Measurements from ENCODE around the gene C9orf153.
"Not testable (repeated sequence)": the region's sequence is repeated elsewhere in the genome, so short reads cannot be mapped to it uniquely, and the experiment has no call there.

The C9orf153 gene

GRCh38 chr9:86259557-86259956 is at the start of gene C9orf153:
TSS of gene C9orf153 (minus strand) at chr9:86259657. CDS start at chr9:86229603, 30,054 bp downstream.
- no peak for DNase-seq

DNA sequence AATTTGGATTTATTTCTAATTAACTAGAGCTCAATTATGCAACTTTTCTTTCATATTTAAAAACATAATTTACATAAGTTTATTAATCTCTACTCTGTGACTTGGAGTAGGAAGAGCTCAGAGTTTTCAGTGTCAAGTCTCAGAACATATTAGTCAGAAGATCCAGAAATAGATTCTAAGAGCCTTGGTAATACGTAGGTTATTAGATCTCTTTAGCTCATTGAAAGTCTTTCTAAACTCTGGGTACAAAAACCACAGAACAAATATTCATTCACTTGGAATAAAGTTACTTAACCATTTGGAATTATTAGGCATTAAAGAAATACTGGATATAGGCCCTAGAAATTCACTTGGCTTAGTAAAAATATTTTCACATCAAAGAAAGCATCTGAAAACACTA is 49.2 kb upstream of the C9orf153 start:
- DNase-seq: no peak

DNA sequence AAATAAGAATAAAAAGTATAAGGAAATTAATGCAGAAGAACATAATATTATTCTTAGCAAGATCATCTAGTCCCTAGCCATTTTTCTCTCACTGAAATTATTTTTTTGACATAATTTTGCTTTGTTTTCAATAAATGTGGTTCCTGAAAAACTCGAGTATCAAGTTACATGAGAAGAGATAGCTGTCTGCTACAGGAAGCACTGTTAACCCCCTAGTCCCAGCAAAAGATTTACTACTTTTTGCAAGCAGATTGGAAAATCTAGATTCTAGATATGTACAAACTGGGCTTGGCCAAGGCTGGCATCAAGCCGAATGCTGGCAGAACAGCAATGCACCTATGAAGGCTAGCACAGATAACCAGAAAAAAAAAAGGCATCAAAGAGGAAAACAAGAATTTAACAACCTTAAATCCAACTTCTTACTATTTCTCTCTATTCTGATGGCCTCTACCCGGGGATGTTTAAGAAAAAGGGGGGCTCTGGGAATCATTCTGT is 44.8 kb upstream of the C9orf153 start:
- no peak for DNase-seq

DNA sequence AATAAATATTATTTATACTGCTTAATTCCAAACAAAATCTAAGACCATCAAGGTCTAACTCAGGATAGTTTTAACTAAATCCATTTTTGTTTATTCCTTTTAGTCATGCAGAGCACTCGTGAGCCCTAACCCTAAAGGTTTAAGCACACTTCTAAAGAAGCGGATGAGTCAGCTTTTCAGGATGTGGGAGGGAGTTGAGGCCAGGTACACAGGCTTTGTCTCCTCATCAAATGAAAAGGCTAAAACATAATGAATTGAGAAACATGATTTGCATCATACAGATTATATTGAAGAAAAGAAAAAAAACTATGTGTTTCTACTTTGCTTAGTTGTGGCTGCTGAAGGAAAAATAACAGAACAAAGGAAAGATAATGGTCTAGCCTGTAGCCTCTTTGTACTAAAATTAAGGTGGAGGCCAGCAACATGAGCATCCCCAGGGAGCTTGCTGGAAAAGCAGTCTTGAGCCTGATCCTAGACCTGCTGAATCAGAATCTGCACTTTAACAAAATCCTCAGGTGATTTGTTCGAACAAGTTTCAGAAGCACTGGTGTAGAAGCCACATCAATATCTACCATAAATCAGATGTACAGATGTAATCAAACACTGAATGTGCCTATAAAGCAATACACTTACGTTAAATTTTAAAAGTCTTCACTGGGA is 44.0 kb upstream of the C9orf153 start:
- DNase-seq: peak in 1 of 4 experiments; percentile 5

DNA sequence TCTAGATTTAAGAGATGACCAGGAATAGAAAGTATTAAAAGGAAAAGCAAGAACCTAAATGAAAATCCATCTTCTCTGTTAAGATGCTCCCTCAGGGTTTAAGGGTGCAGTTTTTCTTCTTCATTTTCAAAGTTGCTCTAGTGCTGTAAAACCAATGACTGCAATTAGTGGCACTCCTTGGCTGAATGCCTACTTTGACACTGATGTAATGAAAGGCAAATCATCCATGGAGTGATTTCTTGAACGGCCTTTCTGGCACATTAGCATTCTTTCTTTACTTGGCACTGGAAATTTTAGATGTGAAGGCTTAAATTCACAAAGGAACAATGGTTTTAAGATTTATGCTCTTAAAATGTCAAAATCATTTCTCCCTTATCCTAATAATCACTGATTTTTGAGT is 42.2 kb upstream of the C9orf153 start:
- DNase-seq: no peak

DNA sequence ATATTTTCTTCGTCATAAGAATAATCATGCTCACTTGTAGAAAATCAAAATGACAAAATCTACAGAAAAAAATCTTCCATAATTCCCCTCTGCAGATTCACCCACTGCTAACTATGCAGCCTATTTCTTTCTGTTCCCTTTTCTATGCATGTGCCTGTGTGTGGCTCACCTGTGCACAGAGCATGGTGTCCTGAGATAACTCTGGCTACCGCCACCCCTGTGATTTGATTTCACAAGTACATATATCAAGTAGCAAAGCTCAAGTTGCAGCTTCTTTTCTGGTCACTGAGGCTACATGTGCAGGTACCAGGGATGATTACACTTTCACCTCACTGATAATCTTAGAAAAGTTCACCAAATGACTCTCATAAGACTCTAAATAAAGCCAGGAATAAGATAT is 41.2 kb upstream of the C9orf153 start:
- no peak for DNase-seq

DNA sequence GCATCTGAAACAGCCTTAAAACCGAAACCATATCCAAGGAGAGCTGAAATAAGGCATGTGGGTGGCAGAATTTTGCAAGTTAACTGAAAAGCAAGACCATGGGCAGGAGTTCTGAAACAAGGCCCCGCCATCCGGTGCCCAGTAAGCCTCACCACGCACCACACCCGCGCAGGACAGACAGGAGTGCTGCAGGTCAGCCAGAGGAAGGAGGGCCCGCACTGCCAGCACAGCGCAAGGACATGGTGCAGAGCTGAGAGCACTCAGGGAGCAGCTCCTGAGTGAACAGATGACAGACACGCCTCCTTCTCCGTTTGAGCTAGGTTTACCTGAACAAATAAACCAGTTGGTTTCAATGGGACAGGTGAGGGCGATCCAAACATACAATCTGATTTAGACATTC is 39.4 kb upstream of the C9orf153 start:
- no peak for DNase-seq

- not testable (repeated sequence) for DNase-seq
These were observed 30.9 kb upstream of the C9orf153 start for GRCh38 chr9:86290341-86290740.

DNA sequence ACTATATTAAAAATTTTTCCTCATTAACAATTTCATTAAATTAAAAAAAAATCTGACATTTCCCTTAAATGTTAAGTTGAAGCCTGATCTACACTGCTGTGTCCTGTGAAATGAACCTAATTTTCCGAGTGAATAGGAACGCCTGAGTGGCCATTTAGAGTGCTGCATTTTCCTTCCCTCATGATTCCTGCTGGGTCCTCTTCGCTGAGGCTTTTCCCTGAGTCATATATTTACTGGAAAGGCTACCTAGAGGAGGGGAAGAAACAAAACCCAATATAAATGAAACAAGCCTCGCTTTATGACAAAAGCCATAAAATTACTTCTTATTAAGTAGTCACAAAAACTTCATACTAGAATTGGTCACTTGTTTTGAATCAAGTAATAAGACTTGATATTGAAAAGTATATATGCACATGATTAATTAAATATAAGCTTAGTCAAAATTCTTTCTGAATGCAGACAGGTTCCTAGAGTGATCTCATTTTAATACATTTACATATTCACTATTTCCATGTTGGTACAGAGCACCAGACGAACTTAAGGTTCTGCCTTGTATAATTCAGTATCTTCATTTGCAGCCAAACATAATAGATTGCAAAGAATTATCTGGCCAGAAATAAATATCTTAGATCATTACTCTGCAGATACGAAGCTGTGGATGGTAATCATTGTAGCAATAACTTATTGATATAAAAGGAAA is 29.2 kb upstream of the C9orf153 start:
- no peak for DNase-seq

DNA sequence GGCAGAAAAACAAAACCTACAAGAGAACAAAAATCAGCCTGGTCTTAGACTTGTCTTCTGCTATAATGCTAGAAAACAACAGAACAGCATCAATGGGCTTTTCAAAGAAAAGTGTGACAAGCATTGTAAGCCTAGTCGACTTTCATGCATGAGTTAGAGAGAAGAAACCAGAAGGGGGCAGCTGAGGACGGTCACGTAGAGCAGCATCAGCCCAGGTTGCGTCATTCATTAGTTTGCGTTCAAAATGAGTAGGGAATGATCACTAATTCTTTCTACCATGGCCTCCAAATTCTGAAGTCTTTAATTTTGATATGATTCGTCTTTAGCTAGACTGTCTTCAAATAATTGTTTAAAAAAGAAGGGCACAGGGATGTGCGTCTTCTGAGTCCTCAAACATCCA is 27.6 kb upstream of the C9orf153 start:
- DNase-seq: no peak

DNA sequence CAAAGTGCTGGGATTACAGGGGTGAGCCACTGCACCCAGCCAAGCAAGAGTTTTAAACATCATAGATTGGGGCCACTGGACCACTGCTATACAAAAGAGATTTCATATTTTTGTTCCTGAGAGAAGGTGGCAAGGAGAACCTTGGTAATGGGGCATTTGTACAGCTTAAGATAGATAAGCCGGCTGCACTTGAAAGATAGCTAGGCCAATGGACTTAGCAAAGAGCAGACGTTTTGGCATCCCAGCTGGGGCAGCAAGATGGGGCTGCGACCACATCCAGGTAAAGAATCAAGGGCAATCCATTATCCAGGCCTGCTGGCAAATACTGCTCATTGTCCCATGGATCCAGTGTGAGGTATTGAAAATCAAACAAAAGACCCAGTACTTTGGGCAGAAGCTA is 26.8 kb upstream of the C9orf153 start:
- DNase-seq: no peak

- DNase-seq: no peak
These were observed 25.8 kb upstream of the C9orf153 start for GRCh38 chr9:86285261-86285660.

- no peak for DNase-seq
These were observed 23.6 kb upstream of the C9orf153 start for GRCh38 chr9:86282979-86283535.

DNA sequence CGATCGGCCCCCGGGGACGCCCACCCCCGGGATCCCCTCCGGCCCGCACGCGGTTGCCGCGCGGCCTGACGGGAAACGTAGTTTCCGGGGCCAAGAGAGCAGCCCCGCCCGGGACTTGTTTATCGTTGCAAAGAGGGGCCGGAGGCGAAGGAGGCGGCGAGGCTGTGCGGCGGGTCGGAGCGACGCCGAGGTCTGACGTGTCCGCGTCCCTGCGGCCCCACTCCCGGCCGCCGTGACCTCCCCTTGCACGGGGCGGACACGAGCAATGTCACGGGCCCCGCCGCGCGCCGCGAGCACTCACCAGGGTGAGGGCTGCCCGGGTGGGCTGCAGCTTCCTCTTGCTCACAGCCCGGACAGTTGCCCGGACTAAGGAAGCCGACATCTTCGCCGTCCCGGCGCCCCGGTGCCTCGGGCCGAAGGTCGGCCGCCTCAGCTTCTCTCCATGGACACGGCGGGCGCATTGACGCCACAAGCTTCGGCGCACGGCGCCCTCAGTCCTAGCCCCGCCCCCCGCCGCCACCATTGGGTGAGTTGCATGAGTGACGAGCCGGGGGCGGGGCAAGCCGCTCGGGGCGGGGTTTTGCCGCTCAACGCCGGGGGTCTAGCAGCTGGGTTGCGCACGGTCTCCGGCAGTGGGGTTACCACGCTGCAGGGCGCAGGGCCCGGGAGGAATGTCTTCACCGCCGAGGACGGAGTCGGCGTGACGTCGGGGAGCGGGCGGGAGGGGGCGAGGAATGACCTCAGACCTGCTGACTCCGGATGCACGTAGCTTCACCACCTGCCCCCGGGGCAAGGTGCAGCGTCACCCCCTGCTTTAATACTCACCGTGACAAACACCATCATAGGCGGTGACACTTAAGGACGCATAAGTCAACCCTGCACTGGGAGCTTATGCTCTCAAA is 22.9 kb upstream of the C9orf153 start, which contains the start of gene ISCA1:
Gene ISCA1, minus strand, starts transcription at position 462 of the 902 bp plus-strand sequence. Its CDS starts 80 bp downstream, at position 382.
- DNase-seq: peak; percentile 97 to 99 (median 97)

DNA sequence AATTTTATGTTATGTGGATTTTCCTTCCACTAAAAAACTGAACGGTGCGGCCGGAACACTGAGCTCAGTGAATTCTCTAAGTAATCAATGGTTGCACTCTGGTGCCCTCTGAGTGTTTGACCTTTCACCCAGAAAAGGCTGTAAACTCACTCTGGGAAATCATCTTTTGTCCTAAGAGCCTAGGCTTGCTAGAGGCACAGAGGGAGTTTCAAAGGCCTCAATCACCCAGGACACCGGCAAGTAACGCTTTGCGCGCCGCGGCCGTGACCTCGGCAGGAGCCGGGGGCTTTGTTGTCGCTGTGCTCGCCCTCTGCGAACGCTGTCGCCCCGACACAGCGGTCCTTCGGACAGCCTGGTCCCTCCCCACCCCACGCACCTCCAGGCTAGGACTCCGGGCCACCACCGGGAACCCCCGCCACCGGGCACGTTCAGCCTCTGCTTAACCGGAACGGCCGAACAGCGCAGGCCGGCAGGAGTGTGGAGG is 22.2 kb upstream of the C9orf153 start:
- no peak for DNase-seq

GRCh38 chr9:86280580-86280979 is 21.1 kb upstream of the C9orf153 start:
- DNase-seq: no peak

DNA sequence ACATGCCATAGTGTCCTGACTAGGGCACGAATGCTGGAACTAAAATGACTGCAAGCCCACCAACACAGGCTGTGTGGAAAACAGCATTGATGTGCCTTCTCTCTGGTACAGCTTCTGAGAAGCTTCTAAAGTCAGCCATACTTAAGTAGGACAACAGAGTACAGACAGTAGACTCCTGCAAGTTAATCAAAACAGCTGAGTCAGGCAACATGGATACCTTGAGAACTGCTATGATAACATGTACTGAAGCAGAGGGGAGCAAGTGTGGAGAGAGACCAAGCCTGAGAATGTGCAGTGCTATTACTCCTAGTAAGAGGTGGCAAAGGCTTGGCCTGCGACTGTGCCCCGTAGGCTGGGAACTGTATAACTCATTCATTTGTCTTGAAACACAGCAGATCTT is 20.4 kb upstream of the C9orf153 start:
- no peak for DNase-seq

- DNase-seq: no peak
These were observed 17.6 kb upstream of the C9orf153 start for GRCh38 chr9:86277072-86277471.

DNA sequence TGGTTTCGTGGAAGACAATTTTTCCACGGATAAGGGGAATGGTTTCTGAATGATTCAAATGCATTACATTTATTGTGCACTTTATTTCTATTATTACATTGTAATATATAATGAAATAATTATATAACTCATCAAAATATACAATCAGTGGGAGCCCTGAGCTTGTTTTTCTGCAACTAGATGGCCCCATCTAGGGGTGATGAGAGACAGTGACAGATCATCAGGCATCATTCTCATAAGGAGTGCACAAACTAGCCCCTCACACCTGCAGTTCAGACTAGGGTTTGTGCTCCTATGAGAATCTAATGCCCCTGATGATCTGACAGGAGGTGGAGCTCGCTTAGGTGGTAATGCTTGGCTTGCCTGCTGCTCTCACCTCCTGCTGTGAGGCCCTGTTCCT is 16.5 kb upstream of the C9orf153 start:
- no peak for DNase-seq

- DNase-seq: no peak
These were observed 15.6 kb upstream of the C9orf153 start for GRCh38 chr9:86274821-86275643.

DNA sequence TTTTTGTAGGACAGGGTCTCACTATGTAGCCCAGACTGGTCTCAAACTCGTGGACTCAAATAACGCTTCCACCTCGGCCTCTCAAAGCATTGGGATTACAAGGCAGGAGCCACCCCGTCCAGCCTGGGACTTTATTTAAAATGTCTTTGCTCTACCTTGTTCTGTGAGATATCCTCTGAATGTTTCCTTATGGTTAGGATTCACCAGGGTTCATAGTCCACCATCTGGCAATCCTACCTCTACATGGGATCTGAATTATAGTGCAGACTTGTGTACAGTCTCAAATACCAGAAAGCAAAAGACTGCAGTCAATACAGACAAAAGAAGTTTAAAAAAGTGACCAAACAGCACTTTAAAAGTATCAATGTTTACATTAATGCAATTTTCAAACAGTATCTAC is 12.8 kb upstream of the C9orf153 start:
- no peak for DNase-seq

DNA sequence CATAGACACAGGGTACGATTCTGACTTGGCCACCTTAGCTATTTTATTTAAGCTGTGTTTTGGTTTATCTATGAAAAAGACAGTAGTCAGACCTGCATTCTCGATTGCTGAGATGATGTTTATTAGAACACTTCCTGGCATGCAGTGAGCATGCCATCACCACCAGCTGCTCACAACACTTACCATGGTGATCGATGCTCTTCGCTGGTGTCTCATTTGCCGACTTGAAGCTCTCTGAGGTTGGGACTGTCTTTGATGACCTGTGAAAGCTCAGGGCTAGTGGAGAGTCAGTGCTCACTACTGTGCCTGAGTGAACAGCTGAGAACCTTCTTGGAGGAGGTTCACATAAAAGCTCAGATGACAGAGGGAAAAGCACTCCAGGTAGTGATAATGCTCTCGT is 4.4 kb upstream of the C9orf153 start:
- no peak for DNase-seq

Data from activated CD4-positive, CD25-positive, alpha-beta regulatory T cell (primary cell).